ENCODE data around the gene SSH2.
"Not testable (repeated sequence)": the region's sequence is repeated elsewhere in the genome, so short reads cannot be mapped to it uniquely, and the experiment has no call there.

Gene SSH2

GRCh38 chr17:29930409-29931010 is 482 bp upstream of the SSH2 start:
- DNase-seq = no peak

- no peak for DNase-seq
Observed at GRCh38 chr17:29929006-29929532, 959 bp downstream of the SSH2 start.

- DNase-seq = no peak
Observed at GRCh38 chr17:29927546-29927945, 2.5 kb downstream of the SSH2 start.

- no peak for DNase-seq
Observed at GRCh38 chr17:29924786-29925185, 5.2 kb downstream of the SSH2 start.

- DNase-seq = no peak
Observed at GRCh38 chr17:29918922-29919856, 10.8 kb downstream of the SSH2 start.

- no peak for DNase-seq
Observed at GRCh38 chr17:29918016-29918415, 12.0 kb downstream of the SSH2 start.

GRCh38 chr17:29914819-29915537 is 15.1 kb downstream of the SSH2 start:
- peak; percentile 27 for DNase-seq

GRCh38 chr17:29911641-29912177 is 18.3 kb downstream of the SSH2 start:
- DNase-seq = no peak

- no peak for DNase-seq
Observed at GRCh38 chr17:29909236-29910003, 20.6 kb downstream of the SSH2 start.

- no peak for DNase-seq
Observed at GRCh38 chr17:29906969-29907368, 23.1 kb downstream of the SSH2 start.

- DNase-seq = no peak
Observed at GRCh38 chr17:29905879-29906167, 24.2 kb downstream of the SSH2 start.

- no peak for DNase-seq
Observed at GRCh38 chr17:29905086-29905878, 24.7 kb downstream of the SSH2 start.

- no peak for DNase-seq
Observed at GRCh38 chr17:29903471-29903870, 26.6 kb downstream of the SSH2 start.

GRCh38 chr17:29897136-29897535 is 32.9 kb downstream of the SSH2 start:
- not testable (repeated sequence) for DNase-seq

GRCh38 chr17:29892201-29892600 is 37.8 kb downstream of the SSH2 start:
- no peak for DNase-seq

- DNase-seq = no peak
Observed at GRCh38 chr17:29891131-29891530, 38.9 kb downstream of the SSH2 start.

- no peak for DNase-seq
Observed at GRCh38 chr17:29885031-29885640, 44.9 kb downstream of the SSH2 start.

GRCh38 chr17:29883497-29883896 is 46.5 kb downstream of the SSH2 start:
- no peak for DNase-seq

GRCh38 chr17:29881256-29881655 is 48.8 kb downstream of the SSH2 start:
- no peak for DNase-seq

- no peak for DNase-seq
Observed at GRCh38 chr17:29880031-29880430, 50.0 kb downstream of the SSH2 start.

- DNase-seq = no peak
Observed at GRCh38 chr17:29874931-29875596, 55.0 kb downstream of the SSH2 start.
